Measurements from ENCODE around the gene CLEC16A. TPM values are rescaled to one million over a fixed set of nuclear protein-coding genes. Genes with fewer than 3 reads are reported as not detected.

The CLEC16A gene
- total RNA-seq, 1 donor from 2014 or later = 14.6 TPM

DNA sequence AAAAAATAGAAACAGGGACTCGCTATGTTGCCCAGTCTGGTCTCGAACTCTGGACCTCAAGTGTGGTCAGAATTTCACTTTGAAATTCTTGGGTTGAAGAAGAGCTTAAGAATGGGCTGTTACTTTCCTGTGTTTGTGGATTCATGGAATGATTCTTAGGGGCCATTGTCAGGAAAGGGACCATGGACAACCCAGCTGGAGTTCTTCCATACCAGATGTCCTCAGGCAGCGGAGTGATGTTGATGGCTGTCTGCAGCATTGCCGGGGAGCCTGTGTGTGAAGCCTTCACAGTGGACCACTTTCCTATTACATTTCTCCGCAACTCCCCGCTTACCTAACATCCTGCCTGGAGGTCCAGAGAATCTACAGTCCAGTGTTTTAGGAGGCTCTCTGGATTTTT is 145.9 kb downstream of the CLEC16A start:
- H3K4me3 ChIP-seq (ENCODE audit: low read length in 3 of 3) = no peak overlapping the region
- H3K9ac ChIP-seq (ENCODE audit: low read depth in 1 of 3, low read length in 3 of 3) = no peak overlapping the region
- H3K4me1 ChIP-seq (ENCODE audit: control insufficient read depth in 3 of 3, insufficient read depth in 3 of 3, low read length in 3 of 3) = peaks cover under 1 to 4% (median under 1%) of the 10 kb centered on the region in 3 donors
- H3K27ac ChIP-seq (ENCODE audit: low read depth, low read length) = no peak overlapping the region
- peaks cover 0 to 10% (median 4%) of the 10 kb centered on the region in 3 donors for H3K36me3 ChIP-seq (ENCODE audit: control insufficient read depth in 3 of 3, insufficient read depth in 3 of 3, low read length in 3 of 3)
- no peaks in the 10 kb centered on the region for H3K27me3 ChIP-seq (ENCODE audit: control insufficient read depth in 3 of 3, insufficient read depth in 3 of 3, low read length in 3 of 3)
- no peaks in the 10 kb centered on the region for H3K9me3 ChIP-seq (ENCODE audit: control insufficient read depth in 3 of 3, low read length in 3 of 3)

DNA sequence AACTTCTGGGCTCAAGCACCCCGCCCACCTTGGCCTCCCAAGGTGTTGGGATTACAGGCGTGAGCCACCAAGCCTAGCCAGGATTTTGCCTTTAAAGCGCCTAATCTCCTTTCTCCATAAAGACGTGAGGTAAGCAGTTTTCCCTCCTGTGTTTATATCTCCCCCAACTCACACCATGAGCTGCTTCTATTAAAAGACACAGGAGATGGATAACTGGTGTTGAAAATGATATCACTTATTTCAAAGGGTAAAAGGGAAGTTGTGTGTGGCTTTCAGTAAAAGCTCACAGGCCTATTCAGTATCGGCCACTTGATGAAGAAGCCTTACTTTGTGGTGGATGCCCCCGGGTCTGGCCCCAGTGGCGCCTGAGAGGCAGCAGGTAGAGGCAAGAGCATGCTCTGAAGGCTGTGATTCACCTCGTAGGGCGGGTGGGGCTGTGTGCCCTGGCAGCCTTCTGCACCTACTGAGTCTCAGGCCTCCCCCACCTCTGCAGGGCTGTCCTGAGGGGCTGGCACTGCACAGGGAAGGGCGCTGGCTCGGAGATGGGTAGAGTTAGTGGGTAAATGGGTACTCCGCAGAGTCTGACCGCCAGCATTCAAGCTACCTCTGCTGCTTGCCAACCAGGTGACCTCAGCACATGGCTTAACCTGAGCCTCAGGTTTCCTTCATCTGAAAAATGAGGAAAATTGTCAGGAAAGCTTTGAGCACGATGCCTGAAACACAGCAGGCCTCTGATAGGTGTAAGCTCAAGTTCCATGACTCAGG is 146.8 kb downstream of the CLEC16A start:
- no peak overlapping the region for H3K4me3 ChIP-seq (ENCODE audit: low read length in 3 of 3)
- no peaks in the 10 kb centered on the region for H3K27me3 ChIP-seq (ENCODE audit: control insufficient read depth in 3 of 3, insufficient read depth in 3 of 3, low read length in 3 of 3)
- H3K9ac ChIP-seq (ENCODE audit: low read depth in 1 of 3, low read length in 3 of 3) = no peak overlapping the region
- H3K27ac ChIP-seq (ENCODE audit: low read depth, low read length) = no peak overlapping the region
- no peaks in the 10 kb centered on the region for H3K4me1 ChIP-seq (ENCODE audit: control insufficient read depth in 3 of 3, insufficient read depth in 3 of 3, low read length in 3 of 3)
- H3K36me3 ChIP-seq (ENCODE audit: control insufficient read depth in 3 of 3, insufficient read depth in 3 of 3, low read length in 3 of 3) = peaks cover 0 to 10% (median 4%) of the 10 kb centered on the region in 3 donors
- H3K9me3 ChIP-seq (ENCODE audit: control insufficient read depth in 3 of 3, low read length in 3 of 3) = no peaks in the 10 kb centered on the region

DNA sequence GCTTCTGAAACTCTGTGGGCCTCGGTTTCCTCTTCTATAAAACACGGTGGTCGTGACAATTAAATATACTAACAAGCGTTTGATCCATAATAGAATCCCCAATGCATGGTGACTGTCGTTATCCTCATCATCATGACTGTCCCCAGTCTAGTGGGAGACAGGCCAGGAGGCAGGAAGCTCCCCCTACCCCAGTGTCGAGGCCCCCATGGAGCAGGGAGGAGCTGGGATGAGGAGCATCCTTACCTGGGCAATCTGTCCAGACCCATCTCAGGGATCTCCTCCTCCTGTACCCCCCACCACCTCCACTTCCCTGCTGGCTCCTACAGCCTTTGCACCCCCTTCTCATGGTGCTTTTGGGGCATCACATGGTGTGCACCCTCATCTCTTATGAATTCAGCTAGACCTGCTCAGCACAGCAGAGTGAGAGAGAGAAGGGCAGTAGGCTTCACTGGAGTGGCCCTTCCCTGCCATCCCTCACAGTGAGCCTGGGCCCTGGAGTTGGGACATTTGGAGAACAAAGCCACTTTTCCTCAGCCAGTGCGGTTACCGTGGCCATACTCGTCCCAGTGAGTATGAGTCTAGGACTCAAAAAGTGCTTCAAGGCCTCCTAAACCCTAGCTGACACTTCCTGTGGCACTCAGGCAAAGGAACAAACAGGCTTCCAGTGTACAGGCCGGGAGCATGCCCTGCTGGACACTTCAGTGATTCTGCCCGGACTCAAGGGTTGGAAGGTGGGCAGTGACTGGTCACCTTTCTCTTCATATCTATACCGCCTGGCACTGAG is 148.6 kb downstream of the CLEC16A start:
- Histone ChIP-seq H3K4me3 (ENCODE audit: low read length in 3 of 3) (no peak overlapping the region), H3K9ac (ENCODE audit: low read depth in 1 of 3, low read length in 3 of 3) (no peak overlapping the region), H3K27ac (ENCODE audit: low read depth, low read length) (no peak overlapping the region), H3K36me3 (ENCODE audit: control insufficient read depth in 3 of 3, insufficient read depth in 3 of 3, low read length in 3 of 3) (peaks cover 0 to 6% (median 4%) of the 10 kb centered on the region in 3 donors), H3K4me1 (ENCODE audit: control insufficient read depth in 3 of 3, insufficient read depth in 3 of 3, low read length in 3 of 3) (peaks cover 0 to 2% (median under 1%) of the 10 kb centered on the region in 3 donors), H3K9me3 (ENCODE audit: control insufficient read depth in 3 of 3, low read length in 3 of 3) (no peaks in the 10 kb centered on the region), H3K27me3 (ENCODE audit: control insufficient read depth in 3 of 3, insufficient read depth in 3 of 3, low read length in 3 of 3) (no peaks in the 10 kb centered on the region)

DNA sequence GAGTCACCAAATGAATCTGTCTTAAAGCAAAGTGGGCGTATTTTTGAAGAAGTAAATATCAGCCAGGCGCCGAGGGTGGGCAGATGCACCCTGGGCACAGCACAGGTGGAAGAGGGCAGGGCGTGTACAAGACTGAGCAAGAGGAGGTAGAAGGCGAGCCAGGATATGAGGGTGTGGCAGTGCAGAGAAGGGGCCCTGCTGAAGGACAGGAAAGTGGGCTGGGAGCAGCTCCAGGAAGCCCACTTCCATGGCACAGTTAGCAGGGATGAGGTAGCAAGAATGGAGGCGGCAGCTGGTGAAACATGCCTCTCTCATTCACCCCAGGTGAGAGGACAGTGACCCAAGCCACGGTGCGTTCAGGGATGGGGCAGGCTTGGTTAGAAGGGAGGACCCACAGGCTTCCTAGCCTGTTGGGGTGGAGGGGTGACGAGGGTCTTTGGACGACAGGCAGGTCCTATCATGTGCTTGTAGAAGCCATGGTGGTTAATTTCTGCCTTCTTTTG is 149.3 kb downstream of the CLEC16A start:
- Histone ChIP-seq H3K36me3 (ENCODE audit: control insufficient read depth in 3 of 3, insufficient read depth in 3 of 3, low read length in 3 of 3) (peaks cover 0 to 4% (median 2%) of the 10 kb centered on the region in 3 donors), H3K27ac (ENCODE audit: low read depth, low read length) (no peak overlapping the region), H3K27me3 (ENCODE audit: control insufficient read depth in 3 of 3, insufficient read depth in 3 of 3, low read length in 3 of 3) (no peaks in the 10 kb centered on the region), H3K9me3 (ENCODE audit: control insufficient read depth in 3 of 3, low read length in 3 of 3) (no peaks in the 10 kb centered on the region), H3K9ac (ENCODE audit: low read depth in 1 of 3, low read length in 3 of 3) (no peak overlapping the region), H3K4me1 (ENCODE audit: control insufficient read depth in 3 of 3, insufficient read depth in 3 of 3, low read length in 3 of 3) (peaks cover 0 to 4% (median 3%) of the 10 kb centered on the region in 3 donors), H3K4me3 (ENCODE audit: low read length in 3 of 3) (no peak overlapping the region)

DNA sequence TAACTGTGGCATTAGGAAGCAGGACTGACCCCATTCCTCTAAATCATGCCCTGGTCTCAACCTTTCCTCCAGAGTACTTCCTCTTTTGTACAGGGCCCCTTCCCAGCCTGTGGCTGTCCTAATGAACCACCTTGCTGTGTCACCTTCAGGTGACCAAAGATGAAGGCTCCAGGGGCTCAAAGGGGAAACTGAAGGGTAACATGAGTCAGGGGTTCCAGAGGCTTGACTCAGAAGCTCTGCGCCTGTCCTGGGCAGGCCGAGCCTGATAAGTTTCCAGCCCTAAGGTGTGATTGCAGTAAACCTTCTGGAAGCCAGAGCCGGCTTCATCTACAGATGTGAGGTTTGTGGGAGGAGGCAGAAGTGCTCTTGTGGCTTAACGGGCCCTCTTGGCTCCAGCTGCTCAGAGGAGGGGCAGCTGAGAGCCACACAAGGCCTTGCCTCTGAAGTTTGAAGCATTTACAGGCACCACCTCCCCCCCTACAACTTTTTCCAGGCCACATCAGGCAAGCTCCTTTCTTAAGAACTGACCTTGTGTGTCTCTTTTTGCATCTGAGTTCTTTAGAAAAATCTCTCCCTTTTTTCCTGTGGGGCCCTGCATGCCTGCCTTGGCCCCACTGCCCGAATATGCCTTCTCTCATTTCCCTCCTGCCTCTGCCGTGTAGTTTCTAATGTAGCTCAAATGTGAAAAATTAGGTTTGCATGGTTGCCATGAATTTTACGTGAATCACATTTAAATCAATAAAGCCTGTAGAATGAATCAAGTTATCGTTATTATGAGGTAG is 149.9 kb downstream of the CLEC16A start:
- Histone ChIP-seq H3K27me3 (ENCODE audit: control insufficient read depth in 3 of 3, insufficient read depth in 3 of 3, low read length in 3 of 3) (no peaks in the 10 kb centered on the region), H3K4me3 (ENCODE audit: low read length in 3 of 3) (no peak overlapping the region), H3K9me3 (ENCODE audit: control insufficient read depth in 3 of 3, low read length in 3 of 3) (no peaks in the 10 kb centered on the region), H3K9ac (ENCODE audit: low read depth in 1 of 3, low read length in 3 of 3) (no peak overlapping the region), H3K4me1 (ENCODE audit: control insufficient read depth in 3 of 3, insufficient read depth in 3 of 3, low read length in 3 of 3) (peaks cover 0 to 8% (median 4%) of the 10 kb centered on the region in 3 donors), H3K27ac (ENCODE audit: low read depth, low read length) (no peak overlapping the region), H3K36me3 (ENCODE audit: control insufficient read depth in 3 of 3, insufficient read depth in 3 of 3, low read length in 3 of 3) (peaks cover 0 to 4% (median 2%) of the 10 kb centered on the region in 3 donors)

DNA sequence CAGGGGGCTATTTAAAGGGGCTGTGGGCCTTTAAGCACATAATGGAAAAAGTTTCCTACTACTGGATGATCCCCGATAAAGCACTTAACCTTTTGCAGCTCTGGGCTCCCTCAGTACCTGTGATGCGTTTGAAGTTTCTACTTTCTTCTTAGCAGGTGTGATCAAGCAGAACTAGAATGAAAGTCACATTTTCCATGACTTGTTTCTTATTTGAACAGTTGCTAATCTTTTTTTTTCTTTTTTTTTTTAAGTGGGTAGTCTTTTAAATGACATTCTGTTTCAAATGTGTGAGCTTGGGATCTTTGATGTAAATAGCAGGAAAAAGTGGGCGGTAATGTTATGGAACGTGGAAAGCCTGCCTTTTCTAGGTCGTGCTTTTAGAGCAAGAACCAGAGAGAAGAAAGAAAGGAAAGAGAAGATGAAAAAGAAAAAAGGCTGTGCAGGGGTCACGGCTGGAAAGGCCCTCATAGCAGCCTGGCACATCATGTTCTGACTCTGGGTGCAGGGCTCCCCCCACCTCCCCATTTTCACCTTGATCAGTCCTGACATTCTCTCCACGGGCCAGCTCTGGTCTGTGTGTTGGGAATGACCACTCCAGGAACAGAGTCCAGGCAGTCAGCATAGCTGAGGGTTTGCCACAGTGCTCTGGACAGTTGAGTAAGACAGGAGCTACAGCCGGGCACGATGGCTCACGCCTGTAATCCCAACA is 150.6 kb downstream of the CLEC16A start:
- H3K9ac ChIP-seq (ENCODE audit: low read depth in 1 of 3, low read length in 3 of 3) = no peak overlapping the region
- no peaks in the 10 kb centered on the region for H3K9me3 ChIP-seq (ENCODE audit: control insufficient read depth in 3 of 3, low read length in 3 of 3)
- peaks cover 0 to 4% (median 2%) of the 10 kb centered on the region in 3 donors for H3K36me3 ChIP-seq (ENCODE audit: control insufficient read depth in 3 of 3, insufficient read depth in 3 of 3, low read length in 3 of 3)
- H3K27ac ChIP-seq (ENCODE audit: low read depth, low read length) = no peak overlapping the region
- H3K4me3 ChIP-seq (ENCODE audit: low read length in 3 of 3) = no peak overlapping the region
- no peaks in the 10 kb centered on the region for H3K27me3 ChIP-seq (ENCODE audit: control insufficient read depth in 3 of 3, insufficient read depth in 3 of 3, low read length in 3 of 3)
- H3K4me1 ChIP-seq (ENCODE audit: control insufficient read depth in 3 of 3, insufficient read depth in 3 of 3, low read length in 3 of 3) = peaks cover 5 to 13% (median 9%) of the 10 kb centered on the region in 3 donors

DNA sequence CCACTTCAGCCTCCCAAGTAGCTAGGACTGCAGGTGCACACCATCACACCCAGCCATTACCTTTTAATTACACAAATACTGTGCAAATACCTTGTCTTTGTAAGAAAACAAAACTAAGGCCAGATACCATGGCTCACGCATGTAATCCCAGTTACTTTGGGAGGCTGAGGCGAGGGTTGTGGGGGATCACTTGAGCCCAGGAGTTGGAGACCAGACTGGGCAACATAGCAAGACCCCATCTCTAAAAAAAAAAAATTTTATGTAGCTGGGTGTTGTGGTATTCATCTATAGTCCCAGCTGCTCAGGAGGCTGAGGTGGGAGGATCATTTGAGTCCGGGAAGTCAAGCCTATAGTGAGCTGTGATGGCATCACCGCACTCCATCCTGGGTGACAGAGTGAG is 151.6 kb downstream of the CLEC16A start:
- Histone ChIP-seq H3K27me3 (ENCODE audit: control insufficient read depth in 3 of 3, insufficient read depth in 3 of 3, low read length in 3 of 3) (no peaks in the 10 kb centered on the region), H3K9me3 (ENCODE audit: control insufficient read depth in 3 of 3, low read length in 3 of 3) (no peaks in the 10 kb centered on the region), H3K4me1 (ENCODE audit: control insufficient read depth in 3 of 3, insufficient read depth in 3 of 3, low read length in 3 of 3) (peaks cover 13 to 17% (median 13%) of the 10 kb centered on the region in 3 donors), H3K9ac (ENCODE audit: low read depth in 1 of 3, low read length in 3 of 3) (no peak overlapping the region), H3K4me3 (ENCODE audit: low read length in 3 of 3) (no peak overlapping the region), H3K27ac (ENCODE audit: low read depth, low read length) (no peak overlapping the region), H3K36me3 (ENCODE audit: control insufficient read depth in 3 of 3, insufficient read depth in 3 of 3, low read length in 3 of 3) (peaks cover 0 to 4% (median 2%) of the 10 kb centered on the region in 3 donors)

DNA sequence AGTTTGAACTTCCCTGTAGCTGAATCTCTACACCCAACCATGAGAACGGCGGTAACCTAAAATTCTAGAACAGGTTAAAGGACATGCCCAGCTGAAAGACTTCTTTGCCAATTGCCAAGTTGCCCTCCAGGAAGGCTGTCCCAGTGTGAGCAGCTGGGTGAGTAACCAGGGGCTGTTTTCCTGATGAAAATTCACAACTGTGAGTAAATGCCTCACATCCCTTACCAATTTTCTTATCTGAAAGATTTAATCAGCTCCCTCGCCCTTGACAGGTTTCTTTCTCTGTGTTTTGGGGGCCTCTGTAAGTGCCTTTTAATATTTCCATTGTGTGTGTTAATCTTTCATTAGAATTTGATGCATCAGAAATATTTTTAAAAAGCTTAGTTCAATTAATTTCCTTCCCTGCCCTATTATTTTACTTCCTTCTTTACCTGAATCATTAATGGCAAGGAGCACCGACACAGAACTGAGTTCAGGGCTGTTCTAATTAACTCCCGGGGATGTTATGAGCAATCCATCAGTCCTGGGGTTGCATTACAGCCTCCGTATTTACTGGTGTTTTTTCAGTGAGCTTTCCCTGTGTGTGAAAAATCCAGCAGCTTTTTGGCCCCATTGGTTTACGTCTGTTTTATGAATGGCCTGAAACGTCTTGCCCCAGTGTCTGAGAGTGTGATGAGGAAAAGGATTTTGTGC is 152.9 kb downstream of the CLEC16A start:
- no peaks in the 10 kb centered on the region for H3K27me3 ChIP-seq (ENCODE audit: control insufficient read depth in 3 of 3, insufficient read depth in 3 of 3, low read length in 3 of 3)
- no peaks in the 10 kb centered on the region for H3K9me3 ChIP-seq (ENCODE audit: control insufficient read depth in 3 of 3, low read length in 3 of 3)
- no peak overlapping the region for H3K27ac ChIP-seq (ENCODE audit: low read depth, low read length)
- no peak overlapping the region for H3K9ac ChIP-seq (ENCODE audit: low read depth in 1 of 3, low read length in 3 of 3)
- H3K4me1 ChIP-seq (ENCODE audit: control insufficient read depth in 3 of 3, insufficient read depth in 3 of 3, low read length in 3 of 3) = peaks cover 13 to 19% (median 18%) of the 10 kb centered on the region in 3 donors
- H3K4me3 ChIP-seq (ENCODE audit: low read length in 3 of 3) = no peak overlapping the region
- H3K36me3 ChIP-seq (ENCODE audit: control insufficient read depth in 3 of 3, insufficient read depth in 3 of 3, low read length in 3 of 3) = no peaks in the 10 kb centered on the region

DNA sequence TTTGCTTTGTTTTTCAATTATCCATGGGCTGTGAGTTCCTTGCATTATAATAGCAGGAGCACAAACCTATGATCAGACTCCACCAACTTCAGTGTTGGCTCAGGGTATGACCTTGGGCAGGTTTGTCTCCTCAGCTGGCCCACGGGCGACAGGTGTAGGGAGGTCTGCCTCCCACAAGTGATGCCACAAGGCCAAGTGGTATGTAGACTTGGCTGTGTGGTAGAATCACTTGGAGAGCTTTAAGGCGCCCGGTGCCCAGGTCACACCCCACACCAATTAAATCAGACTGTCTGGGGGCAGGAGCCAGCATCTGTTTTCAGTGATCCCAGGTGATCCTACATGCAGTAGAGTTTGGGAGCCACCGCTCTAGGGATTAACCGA is 153.4 kb downstream of the CLEC16A start:
- Histone ChIP-seq H3K36me3 (ENCODE audit: control insufficient read depth in 3 of 3, insufficient read depth in 3 of 3, low read length in 3 of 3) (no peaks in the 10 kb centered on the region), H3K4me1 (ENCODE audit: control insufficient read depth in 3 of 3, insufficient read depth in 3 of 3, low read length in 3 of 3) (peaks cover 13 to 23% (median 22%) of the 10 kb centered on the region in 3 donors), H3K9me3 (ENCODE audit: control insufficient read depth in 3 of 3, low read length in 3 of 3) (no peaks in the 10 kb centered on the region), H3K4me3 (ENCODE audit: low read length in 3 of 3) (no peak overlapping the region), H3K9ac (ENCODE audit: low read depth in 1 of 3, low read length in 3 of 3) (no peak overlapping the region), H3K27me3 (ENCODE audit: control insufficient read depth in 3 of 3, insufficient read depth in 3 of 3, low read length in 3 of 3) (no peaks in the 10 kb centered on the region), H3K27ac (ENCODE audit: low read depth, low read length) (no peak overlapping the region)

All from skeletal muscle tissue (tissue), 4 donors.